GM18873 (cell line): Measurements from ENCODE around the gene PRDM16.

Experiments used
- ATAC-seq: cut with Tn5 transposase; IDR thresholded peaks from one replicate; pipeline ENCODE4 v1.9.1; 2021; ENCODE audit warnings: mild to moderate bottlenecking, moderate library complexity, moderate number of reproducible peaks; ENCODE audit not compliant: unreplicated experiment, low FRiP score

Gene PRDM16

DNA sequence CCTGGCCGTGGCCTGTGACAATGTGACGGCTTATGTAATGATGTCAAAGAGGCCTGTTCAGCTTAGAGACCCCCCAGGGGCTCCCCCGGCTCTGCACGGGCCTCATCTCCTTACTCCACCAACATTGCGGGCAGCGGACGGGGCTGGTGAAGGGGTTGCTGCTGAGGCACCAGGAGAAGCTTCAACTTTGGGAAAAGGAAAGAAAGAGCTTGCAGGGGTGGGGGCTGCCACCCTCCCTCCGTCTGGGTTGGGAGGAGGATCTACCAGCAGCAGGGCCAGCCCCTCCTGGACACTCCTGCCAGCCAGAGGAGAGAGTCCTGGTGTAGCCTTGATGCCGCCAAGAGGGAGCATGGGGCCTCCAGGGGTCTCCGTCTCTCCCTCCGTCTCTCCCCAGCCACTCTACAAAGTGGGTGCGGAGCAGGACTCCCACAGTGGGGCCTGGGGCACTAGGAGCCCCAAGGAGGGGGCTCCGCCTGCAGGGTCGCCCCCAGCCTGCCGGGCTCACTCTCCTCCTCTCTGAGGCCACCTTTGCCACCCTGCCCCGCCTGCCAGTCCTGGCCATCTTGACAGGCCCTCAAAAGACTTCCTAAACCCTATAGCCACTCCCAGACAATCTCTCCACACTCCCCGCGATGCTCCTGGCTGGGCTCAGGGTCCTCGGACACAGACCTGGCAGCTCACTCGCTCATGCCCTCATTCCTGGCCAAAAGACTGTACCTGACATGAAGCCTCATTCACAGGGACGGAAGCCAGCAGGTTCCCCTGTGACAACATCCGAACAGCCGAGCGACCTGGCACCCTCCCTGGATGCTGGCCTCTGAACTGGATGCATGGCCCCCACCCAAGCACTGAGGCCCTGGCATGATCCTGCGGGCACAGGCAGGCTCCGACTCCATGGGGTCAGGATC lies 255.0 kb downstream of the PRDM16 start:
- ATAC-seq: no peak

DNA sequence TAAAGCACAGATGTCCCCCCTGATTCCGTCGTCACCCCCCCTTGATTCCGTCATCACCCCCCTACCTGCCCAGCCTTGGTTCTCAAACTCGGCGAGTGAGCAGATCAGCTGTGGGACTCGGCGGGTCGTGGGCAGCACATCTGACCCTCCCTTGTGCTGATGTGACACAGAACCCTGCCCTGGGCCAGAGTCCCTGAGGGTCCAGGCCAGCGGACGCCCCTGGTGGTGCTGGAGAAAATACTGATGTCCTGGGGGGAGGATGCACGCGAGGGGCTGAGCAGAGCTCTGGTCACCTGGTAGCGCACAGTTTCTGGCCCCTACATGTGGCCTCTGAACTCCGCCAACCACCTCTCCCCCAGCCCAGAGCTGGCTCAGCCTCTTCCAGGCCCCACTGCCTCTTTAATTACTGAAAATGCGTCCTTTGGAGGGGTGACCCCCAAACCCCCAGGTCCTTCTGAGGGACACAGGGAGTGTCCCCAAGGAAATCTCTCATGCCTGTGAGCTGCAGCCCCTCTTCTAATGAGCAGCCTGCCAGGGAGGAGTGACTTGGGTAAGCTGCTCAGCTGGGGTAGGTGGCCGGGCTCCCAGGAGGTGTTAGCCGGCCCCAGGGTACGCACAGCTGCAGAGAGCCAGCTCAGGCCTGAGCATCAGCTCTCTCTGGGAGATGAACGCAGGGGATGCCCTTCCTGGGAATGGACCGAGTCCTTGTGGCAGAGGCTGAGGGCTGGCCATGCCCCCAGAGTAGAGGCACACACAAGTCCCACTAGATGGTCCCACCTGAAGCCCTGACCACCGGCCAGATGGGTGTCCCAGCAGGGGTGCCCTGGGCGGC lies 255.9 kb downstream of the PRDM16 start:
- ATAC-seq: no peak

DNA sequence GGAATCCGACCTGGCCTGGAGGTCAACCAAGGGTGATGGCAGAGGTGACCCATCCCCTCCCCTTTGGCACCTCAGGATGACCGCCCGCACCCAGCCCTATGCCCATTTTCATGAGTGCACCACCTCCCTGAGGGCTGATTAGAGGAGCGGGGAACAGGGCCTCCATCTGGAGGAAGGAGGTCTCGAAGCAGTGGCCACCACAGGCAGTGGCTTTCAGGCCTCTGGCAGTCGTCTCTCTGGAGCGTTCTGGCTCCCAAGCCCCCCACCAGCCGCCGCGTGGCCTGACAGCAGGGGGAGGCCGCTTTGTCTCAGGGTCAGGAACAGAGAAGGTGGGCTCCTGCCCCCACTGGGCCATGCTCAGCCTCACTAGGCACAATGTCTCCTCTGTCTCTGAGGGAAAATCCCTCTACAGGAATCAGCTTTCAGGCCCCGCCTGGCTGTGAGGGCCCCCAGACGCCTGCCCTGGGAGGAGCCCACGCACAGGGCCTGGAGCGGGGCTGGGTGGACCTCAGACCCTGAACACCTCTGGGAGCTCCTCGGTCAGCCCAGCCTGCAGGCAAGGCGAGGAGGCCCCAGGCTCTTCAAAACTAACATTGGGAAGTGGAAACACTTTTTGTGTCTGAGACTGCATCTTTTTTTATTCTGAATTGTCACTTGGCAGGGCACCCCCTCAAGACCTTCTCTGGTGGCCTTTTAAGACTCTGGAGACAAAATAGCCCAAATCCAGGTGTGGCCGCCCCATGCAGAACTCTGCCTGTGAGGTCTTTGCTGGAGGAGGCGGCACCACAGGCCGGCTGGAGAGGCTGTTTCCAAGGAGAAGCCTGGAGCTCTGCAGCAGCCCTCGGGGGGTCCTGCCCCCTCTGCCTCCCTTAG lies 257.7 kb downstream of the PRDM16 start:
- ATAC-seq: no peak

DNA sequence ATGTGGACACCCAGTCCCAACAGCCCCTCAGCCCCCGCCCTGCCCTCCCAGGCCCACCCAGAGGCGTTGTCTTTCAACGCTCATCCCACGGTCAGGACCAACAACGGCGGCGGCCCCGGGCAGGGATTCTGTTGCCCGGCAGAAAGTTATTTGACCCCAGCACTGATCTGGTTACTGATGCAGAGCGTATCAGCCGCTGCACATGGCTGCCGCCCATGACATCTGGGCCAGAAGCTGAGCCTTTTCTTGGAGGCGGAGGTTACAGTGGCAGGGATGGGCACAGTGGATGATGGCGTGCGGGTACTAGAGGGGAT lies 258.3 kb downstream of the PRDM16 start:
- ATAC-seq: no peak

DNA sequence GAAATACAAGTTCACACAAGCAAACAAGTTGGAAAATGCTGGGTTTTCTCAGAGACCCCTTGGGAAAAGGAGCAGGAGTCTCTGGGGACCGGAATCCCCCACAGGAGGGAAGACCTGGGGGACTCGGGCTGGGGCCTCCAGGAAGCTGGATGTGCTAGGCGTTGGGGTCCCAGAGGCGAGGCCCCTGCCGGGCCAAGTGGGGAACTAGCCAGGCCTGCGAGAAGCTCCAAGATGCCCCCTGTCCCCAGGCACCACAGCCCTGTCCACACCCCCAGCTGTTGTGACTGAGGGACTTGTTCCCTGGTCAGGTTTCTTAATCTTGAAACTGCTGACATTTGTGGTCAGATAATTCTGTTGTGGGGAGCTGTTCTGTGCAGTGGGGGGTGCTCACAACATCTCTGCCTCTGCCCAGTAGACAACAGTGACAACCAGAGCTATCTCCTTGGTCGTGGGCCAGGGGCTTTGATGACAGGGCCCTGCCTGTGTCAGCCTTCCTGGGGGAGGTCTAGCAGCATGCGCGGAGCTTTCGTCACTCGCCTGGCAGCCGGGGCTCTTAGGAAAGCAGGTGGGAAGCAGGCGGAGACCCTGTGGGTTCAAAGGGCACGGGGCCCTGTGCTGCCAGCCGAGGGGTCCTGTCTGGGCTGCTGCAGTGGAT lies 259.1 kb downstream of the PRDM16 start:
- ATAC-seq: no peak

DNA sequence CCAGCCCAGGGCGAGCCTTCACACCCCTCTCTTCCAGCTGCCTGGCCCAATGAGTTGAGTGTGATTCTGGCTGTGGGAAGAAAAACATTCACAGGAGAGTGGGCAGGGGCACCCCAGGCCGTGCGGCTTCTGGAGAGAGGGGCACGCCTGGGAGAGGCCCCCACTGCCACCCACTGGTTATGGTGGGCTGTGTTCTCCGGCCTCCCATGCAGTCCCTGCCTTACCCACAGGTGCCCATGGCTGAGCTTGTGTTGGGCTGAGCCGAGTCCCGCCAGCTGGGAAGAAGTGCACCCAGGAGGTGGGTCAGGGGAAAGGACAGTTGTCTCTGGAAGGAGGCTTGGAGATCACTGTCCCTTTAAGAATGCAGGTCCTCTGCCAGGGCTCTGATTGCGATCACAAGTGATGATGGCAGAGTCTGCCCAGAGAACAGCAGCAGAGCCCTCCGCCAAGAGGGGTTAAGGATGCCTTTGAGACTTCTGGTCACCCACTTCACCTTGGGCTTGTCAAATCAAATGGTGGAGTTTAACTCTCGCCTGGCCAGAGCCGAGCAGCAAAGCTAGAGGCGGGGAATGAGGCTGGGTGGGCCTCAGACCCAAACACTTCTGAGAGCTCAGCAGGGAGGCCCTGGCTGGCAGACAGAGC lies 260.8 kb downstream of the PRDM16 start:
- ATAC-seq: no peak

DNA sequence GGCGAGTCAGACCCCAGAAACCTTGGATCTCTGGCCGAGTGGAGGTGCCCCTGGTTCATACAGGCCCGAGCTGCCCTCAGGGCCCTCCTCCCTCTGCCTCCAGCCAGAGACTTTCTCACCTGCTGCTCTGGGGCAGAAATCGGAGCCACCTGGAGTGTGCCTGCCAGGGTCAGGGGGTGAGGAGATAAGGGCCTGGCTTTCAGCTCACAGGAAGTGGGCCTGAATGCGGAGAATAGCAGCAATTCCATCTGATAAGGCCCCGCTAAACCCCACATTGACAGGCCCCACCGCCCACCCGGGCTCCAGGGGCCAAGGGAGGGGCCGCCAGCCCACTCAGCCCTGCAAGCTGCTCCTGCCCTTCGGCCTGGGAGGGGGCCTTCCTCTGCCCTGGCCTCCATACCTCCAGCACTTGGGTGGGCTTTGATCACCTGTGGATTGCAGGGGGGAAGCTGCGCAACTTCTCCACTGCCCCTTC lies 261.8 kb downstream of the PRDM16 start:
- no peak for ATAC-seq

DNA sequence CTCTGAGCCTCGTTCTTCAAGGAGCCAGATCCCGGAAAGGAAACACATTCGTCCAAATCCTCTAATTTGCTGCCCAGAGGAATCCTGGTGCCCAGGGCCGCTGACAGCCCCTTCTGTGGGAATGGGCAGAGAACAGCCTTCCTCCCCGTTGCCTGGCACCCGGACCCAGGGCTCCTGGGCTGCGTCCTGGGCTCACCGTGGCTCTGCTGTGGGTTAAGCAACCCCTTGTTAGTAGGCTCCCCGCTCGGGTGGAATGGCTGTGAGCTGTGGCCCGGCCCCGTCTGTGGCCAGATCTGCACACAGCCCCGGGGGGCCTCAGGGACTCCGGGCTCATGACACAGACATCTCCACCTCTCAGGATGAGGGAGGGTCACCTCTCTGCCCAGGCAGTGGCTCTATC lies 262.6 kb downstream of the PRDM16 start:
- no peak for ATAC-seq

DNA sequence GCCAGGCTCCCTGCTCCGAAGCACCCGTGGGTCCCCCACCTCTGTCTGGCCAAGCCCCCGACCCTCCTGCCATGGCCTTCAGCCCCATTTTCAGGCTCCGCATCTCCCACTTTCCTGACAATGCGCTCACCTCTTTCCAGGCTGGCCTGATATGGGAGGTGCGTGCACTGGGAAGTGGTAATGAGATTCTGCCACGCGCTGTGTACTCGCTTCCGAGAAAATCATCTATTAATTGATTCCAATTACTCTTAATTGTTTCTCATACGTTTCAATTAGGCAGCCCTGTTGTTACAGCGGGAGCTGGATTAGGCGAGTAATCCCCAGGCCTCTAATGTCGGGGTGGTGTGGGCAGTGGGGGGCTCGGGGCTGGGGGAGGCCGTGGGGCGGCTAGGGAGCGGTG lies 263.0 kb downstream of the PRDM16 start:
- ATAC-seq: no peak

DNA sequence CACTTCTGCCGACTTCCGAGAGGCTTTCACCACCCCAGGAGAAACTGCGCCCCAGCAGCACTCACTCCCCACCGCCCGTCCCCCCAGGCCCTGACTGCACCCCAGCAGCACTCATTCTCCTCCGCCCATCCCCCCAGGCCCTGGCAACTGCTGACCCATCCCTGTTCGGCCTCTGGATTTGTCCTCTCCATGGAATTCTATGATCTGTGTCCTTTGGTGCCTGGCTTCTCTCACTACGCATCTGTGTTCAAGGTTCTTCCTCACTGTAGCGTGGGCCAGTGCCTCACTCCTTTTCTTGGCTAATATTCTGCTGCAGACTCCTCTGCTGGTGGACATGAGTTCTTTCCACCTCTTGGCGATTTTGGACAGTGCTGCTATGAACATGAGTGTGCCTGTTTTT lies 263.7 kb downstream of the PRDM16 start:
- ATAC-seq: no peak

DNA sequence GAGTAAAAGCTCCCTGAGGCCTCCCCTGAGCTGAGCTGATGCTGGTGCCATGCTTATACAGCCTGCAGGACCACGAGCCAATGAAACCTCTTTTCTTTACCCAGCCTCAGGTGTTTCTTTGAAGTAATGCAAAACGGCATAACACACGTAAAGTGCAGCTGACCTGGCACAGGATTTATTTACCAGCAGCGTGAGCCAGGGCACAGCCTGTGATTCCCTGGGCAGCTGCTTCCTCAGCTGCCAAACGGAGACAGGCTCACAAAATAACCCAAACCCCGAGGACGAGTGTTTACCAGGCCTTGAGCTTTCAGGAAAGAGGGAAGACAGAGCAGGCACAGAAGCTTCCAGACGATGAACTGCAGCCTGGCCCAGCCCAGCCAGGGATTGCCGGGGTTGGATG lies 264.9 kb downstream of the PRDM16 start:
- ATAC-seq: no peak

DNA sequence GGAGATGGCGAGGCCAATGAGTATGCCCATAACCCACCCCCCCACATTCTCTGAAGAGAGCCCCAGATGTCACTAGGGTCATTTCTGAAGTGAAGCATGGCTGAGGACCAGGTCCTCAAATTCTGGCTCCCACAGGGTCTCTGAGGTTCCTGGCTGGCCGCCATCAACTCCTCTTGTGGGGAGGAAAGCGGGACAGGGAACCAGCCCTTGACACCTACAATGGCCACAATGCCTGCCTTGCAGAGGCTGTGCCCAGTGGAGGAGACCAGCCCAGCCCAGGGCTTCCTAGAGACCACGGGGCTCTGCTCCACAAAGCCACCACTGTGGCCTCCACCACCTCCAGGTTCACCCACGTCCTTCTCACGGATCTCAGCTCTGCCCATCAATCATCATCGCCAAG lies 265.4 kb downstream of the PRDM16 start:
- ATAC-seq: no peak

DNA sequence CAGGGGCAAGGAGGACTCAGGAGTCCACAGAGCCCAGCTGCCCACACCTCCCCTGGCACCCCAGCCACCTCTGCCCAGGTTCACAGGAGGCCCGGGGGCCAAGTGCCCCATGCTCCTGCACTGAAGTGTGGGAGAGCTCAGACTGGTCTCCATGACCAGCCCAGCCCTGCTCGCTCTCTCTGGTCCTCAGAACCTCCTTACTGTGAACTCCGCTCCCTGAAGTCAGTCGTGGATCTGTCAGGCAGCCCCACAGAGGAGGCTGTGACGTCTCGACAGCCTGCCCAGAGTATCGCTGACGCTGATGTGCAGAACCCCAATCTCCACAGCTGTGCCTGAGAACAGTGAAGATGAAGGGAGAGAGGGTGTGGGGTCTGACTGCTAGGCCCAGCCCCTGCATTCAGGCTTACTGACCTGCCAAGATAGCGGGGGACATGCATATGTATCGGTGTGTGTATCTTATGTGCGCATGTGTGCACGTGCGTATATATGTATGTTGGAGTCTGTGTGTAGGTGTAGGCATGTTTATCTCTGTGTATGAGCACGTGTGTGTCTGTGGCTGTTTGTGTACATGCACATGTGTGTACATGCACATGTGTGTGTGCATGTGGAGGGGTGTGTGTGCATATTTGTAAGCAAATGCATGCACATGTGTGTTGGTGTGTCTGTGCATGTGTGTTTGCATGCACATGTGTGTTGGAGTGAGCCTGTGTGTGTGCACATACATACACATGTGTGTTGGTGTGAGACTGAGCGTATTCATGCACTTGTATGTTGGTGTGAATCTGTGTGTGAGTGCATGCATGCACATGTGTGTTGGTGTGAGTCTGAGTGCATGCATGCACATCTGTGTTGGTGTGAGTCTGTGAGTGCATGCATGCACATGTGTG lies 267.0 kb downstream of the PRDM16 start:
- no peak for ATAC-seq

DNA sequence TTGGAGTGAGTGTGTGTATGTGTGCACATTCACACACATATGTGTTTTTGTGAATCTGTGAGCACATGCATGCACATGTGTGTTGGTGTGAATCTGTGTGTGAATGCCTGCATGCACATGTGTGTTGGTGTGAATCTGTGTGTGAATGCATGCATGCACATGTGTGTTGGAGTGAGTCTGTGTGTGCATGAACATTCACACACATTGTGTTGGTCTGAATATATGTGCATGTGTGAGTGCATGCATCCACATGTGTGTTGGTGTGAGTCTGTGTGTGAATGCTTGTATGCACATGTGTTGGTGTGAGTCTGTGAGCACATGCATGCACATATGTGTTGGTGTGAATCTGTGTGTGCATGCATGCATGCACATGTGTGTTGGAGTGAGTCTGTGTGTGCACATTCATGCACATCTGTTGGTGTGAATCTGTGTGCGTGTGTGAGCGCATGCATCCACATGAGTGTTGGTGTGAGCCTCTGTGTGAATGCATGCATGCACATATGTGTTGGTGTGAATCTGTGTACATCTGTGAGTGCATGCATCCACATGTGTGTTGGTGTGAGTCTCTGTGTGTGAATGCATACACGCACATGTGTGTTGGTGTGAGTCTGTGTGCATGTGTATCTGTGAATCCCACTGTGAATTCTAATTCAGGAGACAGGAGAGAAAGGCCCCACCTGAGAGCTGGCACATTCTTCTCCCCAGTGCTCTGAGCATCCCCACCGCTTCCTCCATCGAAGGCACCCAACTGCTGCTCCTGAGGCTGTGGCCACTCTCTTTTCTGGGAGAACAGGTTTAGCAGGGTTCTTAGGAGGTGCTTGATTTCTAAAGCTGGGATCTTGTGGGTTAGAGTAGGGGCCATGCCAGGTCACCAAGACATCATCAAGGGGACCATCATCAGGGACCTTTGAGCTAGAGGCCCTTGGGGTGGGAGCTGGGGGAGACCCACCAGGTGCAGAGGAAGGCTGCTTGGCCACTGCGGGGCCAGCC lies 267.9 kb downstream of the PRDM16 start:
- no peak for ATAC-seq

DNA sequence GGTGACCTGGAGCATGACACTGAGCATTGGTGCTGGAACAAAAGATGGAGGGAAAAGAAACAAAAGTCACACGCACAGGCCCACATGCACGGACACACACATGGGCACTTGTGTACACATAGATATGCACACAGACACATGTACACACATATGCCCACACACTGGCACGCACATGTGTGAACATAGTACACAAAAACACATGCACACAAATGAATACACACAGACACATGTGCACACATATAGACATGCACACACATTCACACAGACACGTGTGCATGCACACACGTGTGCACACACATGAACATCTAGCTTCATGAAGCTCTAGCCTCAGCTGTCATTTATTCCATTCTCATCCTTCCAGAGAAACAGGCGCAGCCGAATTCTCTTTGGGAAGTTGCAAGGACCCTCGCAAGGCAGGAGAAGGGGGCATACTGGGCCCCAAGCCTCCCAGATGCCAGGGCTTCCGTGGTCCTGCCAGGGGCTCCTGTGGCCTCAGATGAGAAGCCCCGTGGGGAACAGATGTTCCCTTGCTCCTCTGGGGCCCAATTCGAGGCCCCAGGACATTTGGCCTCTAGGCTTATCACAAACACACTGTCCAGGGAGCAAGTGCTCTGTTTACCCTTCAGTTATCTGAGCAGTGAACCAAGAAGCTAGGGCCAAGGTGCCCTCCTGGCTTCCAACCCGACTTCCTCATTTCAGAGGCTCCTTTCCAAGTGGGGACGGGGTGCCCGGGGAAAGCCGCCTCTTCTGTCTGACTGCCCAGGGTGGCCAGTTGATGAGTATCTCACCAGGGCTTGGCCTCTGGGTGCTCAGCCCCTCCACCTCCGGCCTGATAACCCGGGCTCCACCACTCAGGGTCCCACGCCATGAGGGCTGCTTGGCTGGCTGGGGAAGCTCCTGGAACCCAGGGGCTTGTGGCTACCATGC lies 269.1 kb downstream of the PRDM16 start:
- ATAC-seq: no peak

DNA sequence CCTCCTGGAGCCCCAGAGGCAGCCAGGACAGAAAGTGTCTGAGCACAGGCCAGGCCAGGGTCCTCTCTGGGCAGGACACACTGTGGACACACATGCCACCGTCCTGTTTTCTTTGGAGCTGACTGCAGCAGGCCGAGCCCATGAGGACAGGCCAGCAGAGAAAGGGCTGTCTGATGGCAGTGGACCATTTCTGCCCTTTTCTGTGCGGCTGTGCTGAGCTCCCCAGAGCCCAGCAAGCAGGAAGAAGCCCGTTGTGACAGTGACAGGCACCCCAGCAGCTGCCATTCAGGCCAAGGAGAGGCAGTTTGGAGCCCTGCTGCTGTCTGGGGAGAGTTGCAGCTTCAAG lies 269.7 kb downstream of the PRDM16 start:
- ATAC-seq: no peak

DNA sequence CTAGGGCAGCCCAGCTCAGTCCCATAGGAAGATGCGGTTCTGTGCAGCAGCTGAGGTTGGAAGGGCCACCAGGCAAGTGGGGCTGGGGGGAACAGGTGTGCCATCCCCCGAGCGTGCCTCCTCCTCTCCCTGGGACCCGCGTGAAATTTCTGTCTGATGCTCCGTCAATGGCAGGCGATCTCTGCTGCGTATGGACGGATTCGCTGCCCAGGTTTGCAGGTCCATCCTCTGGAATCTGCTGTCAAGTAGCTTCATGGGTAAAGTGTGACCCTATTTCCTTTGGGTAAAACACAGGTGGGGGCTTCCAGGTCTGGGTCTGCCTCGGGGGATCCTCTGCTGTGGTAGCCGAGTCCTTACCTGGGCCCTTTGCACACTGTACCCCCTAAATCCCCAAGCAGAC lies 270.9 kb downstream of the PRDM16 start:
- no peak for ATAC-seq
